OCI-LY7 (cell line): ENCODE results near the gene MLST8.

Experiments
- EZH2phosphoT487 ChIP-seq: fragments of 200-600 bp; sonication (generic); IDR thresholded peaks from 2 replicates; pipeline ENCODE4 v1.6.1; 2018; ENCODE audit warnings: low read depth, borderline replicate concordance, mild to moderate bottlenecking, mixed run types, antibody characterized with exemption, low read length, moderate library complexity, mixed read lengths
- TF ChIP-seq, protein P1 (sequence below): fragments of 200-600 bp; sonication (generic); conservative IDR thresholded peaks from 2 replicates; pipeline ENCODE4 v1.5.1; 2014; ENCODE audit warnings: mild to moderate bottlenecking, antibody characterized with exemption, low read length, moderate library complexity, mixed read lengths

DNA sequence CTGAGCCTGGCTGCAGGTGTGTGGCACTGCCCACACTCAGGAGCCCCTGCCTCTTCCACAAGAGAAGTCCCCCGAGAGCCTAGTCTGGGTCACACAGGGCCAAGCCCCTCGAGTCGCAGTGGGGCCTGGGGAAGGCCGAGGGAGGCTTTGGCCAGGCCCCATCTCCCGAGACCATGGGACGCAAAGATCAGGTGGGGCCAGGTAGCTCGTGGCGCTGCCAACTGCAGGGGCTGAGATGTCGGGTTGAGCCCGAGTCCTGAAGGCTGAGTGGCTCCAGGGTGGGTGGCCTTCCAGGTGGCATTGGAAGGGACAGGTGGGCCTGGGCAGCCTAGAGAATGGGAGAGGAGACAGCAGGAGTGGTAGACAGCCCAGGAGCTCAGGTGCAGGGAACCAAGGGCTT lies 43.3 kb upstream of the MLST8 start:
- TF ChIP-seq, protein P1, sequence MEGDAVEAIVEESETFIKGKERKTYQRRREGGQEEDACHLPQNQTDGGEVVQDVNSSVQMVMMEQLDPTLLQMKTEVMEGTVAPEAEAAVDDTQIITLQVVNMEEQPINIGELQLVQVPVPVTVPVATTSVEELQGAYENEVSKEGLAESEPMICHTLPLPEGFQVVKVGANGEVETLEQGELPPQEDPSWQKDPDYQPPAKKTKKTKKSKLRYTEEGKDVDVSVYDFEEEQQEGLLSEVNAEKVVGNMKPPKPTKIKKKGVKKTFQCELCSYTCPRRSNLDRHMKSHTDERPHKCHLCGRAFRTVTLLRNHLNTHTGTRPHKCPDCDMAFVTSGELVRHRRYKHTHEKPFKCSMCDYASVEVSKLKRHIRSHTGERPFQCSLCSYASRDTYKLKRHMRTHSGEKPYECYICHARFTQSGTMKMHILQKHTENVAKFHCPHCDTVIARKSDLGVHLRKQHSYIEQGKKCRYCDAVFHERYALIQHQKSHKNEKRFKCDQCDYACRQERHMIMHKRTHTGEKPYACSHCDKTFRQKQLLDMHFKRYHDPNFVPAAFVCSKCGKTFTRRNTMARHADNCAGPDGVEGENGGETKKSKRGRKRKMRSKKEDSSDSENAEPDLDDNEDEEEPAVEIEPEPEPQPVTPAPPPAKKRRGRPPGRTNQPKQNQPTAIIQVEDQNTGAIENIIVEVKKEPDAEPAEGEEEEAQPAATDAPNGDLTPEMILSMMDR, result no peak
- TF ChIP-seq EZH2phosphoT487, result no peak
